ENCODE results near the gene ZMAT2. TPM values are rescaled to one million over a fixed set of nuclear protein-coding genes. Genes with fewer than 3 reads are reported as not detected.

The ZMAT2 gene
- total RNA-seq, 1 experiment from 2014 or later: 62.2 TPM

GRCh38 chr5:140741967-140742366, 41.7 kb downstream of the ZMAT2 start:
- BruUV-seq (replicated peaks): no TSS peak
- H3K27me3 ChIP-seq (ENCODE audit: control insufficient read depth, insufficient read depth, low read length): no peaks in the 10 kb centered on the region
- DNase-seq (ENCODE audit: low read depth, low spot score) (no peak), ATAC-seq (no peak)
- no peak overlapping the region for H3K4me3 ChIP-seq (ENCODE audit: low read depth in 2 of 2, low read length in 2 of 2)
- no peaks in the 10 kb centered on the region for H3K36me3 ChIP-seq (ENCODE audit: control insufficient read depth, insufficient read depth, low read length)
- in situ Hi-C loops (cut with HindIII; ENCODE audit: low pct_unique_long_range_greater_than_20kb, low sequenced_read_pairs) (no loop called here), intact Hi-C loops (cut with micrococcal nuclease; ENCODE audit: unreplicated experiment) (no loop called here)
- ChIA-PET POLR2A (no interaction called here), CTCF (no interaction called here)
- TF ChIP-seq SIN3A (IDR thresholded peaks at IDR 0.05; ENCODE audit: borderline replicate concordance, insufficient read depth, low read depth, low read length) (no peak), CTCF (IDR thresholded peaks at IDR 0.05) (no peak), REST (IDR thresholded peaks at IDR 0.05; ENCODE audit: insufficient read depth in 1 of 2, low read depth in 2 of 2, low read length in 1 of 2) (no peak), TCF7L2 (IDR thresholded peaks at IDR 0.05; ENCODE audit: low read depth, low read length) (no peak), POLR2AphosphoS5 (IDR thresholded peaks at IDR 0.05; ENCODE audit: low read depth, low read length) (no peak)
- no peak overlapping the region for H3K27ac ChIP-seq (ENCODE audit: low read length)
- H3K4me1 ChIP-seq (ENCODE audit: control insufficient read depth, insufficient read depth, low read length): no peaks in the 10 kb centered on the region
- peaks cover 3% of the 10 kb centered on the region; the same call in 1 of the 2 replicates for H3K9me3 ChIP-seq (ENCODE audit: control insufficient read depth, insufficient read depth, low read depth, low read length)

- no peak for DNase-seq (ENCODE audit: low read depth, low spot score)
- in situ Hi-C loops (cut with HindIII; ENCODE audit: low pct_unique_long_range_greater_than_20kb, low sequenced_read_pairs) (no loop called here), intact Hi-C loops (cut with micrococcal nuclease; ENCODE audit: unreplicated experiment) (no loop called here)
- ChIA-PET CTCF (no interaction called here), POLR2A (no interaction called here)
- ATAC-seq: no peak
- Histone ChIP-seq H3K4me1 (ENCODE audit: control insufficient read depth, insufficient read depth, low read length) (no peaks in the 10 kb centered on the region), H3K36me3 (ENCODE audit: control insufficient read depth, insufficient read depth, low read length) (no peaks in the 10 kb centered on the region), H3K4me3 (ENCODE audit: low read depth in 2 of 2, low read length in 2 of 2) (no peak overlapping the region), H3K27me3 (ENCODE audit: control insufficient read depth, insufficient read depth, low read length) (no peaks in the 10 kb centered on the region), H3K9me3 (ENCODE audit: control insufficient read depth, insufficient read depth, low read depth, low read length) (peaks cover 25% of the 10 kb centered on the region; the same call in 1 of the 2 replicates), H3K27ac (ENCODE audit: low read length) (no peak overlapping the region)
- BruUV-seq (replicated peaks): no TSS peak
- TF ChIP-seq TCF7L2 (IDR thresholded peaks at IDR 0.05; ENCODE audit: low read depth, low read length): no peak
- no peak for TF ChIP-seq REST (IDR thresholded peaks at IDR 0.05; ENCODE audit: insufficient read depth in 1 of 2, low read depth in 2 of 2, low read length in 1 of 2)
- TF ChIP-seq CTCF (IDR thresholded peaks at IDR 0.05): no peak
- no peak for TF ChIP-seq POLR2AphosphoS5 (IDR thresholded peaks at IDR 0.05; ENCODE audit: low read depth, low read length)
- no peak for TF ChIP-seq SIN3A (IDR thresholded peaks at IDR 0.05; ENCODE audit: borderline replicate concordance, insufficient read depth, low read depth, low read length)
Observed at GRCh38 chr5:140753561-140753960, 53.3 kb downstream of the ZMAT2 start.

Other genes with a start within 250 kb of the ZMAT2 start
- gene EIF4EBP3, start 152.8 kb upstream of the ZMAT2 start, total RNA-seq (2021; ENCODE audit: unreplicated experiment): 8.6 TPM
- gene SRA1, start 143.0 kb upstream of the ZMAT2 start, total RNA-seq (2021; ENCODE audit: unreplicated experiment): 52.0 TPM
- gene APBB3, start 135.8 kb upstream of the ZMAT2 start, total RNA-seq (2021; ENCODE audit: unreplicated experiment): 28.6 TPM
- 96.7 TPM for gene SLC35A4, start 135.6 kb upstream of the ZMAT2 start, total RNA-seq (2021; ENCODE audit: unreplicated experiment)
- 2.5 TPM for gene CD14, start 67.3 kb upstream of the ZMAT2 start, total RNA-seq (2021; ENCODE audit: unreplicated experiment)
- gene TMCO6, start 61.0 kb upstream of the ZMAT2 start, total RNA-seq (2021; ENCODE audit: unreplicated experiment): 18.9 TPM
- 81.7 TPM for gene NDUFA2, start 52.8 kb upstream of the ZMAT2 start, total RNA-seq (2021; ENCODE audit: unreplicated experiment)
- gene IK, start 52.6 kb upstream of the ZMAT2 start, total RNA-seq (2021; ENCODE audit: unreplicated experiment): 98.2 TPM
- gene WDR55, start 35.5 kb upstream of the ZMAT2 start, total RNA-seq (2021; ENCODE audit: unreplicated experiment): 49.2 TPM
- 1.8 TPM for gene DND1, start 26.9 kb upstream of the ZMAT2 start, total RNA-seq (2021; ENCODE audit: unreplicated experiment)
- 76.4 TPM for gene HARS1, start 9.1 kb upstream of the ZMAT2 start, total RNA-seq (2021; ENCODE audit: unreplicated experiment)
- 44.1 TPM for gene HARS2, start 9.0 kb upstream of the ZMAT2 start, total RNA-seq (2021; ENCODE audit: unreplicated experiment)
- not detected for gene PCDHA1, start 85.7 kb downstream of the ZMAT2 start, total RNA-seq (2021; ENCODE audit: unreplicated experiment)
- not detected for gene PCDHA2, start 94.4 kb downstream of the ZMAT2 start, total RNA-seq (2021; ENCODE audit: unreplicated experiment)
- gene PCDHA3, start 100.6 kb downstream of the ZMAT2 start, total RNA-seq (2021; ENCODE audit: unreplicated experiment): not detected
- 3.1 TPM for gene PCDHA4, start 106.6 kb downstream of the ZMAT2 start, total RNA-seq (2021; ENCODE audit: unreplicated experiment)
- gene PCDHA5, start 121.2 kb downstream of the ZMAT2 start, total RNA-seq (2021; ENCODE audit: unreplicated experiment): 0.10 TPM
- 0.31 TPM for gene PCDHA6, start 127.5 kb downstream of the ZMAT2 start, total RNA-seq (2021; ENCODE audit: unreplicated experiment)
- 0.15 TPM for gene PCDHA7, start 133.8 kb downstream of the ZMAT2 start, total RNA-seq (2021; ENCODE audit: unreplicated experiment)
- 0.10 TPM for gene PCDHA8, start 140.7 kb downstream of the ZMAT2 start, total RNA-seq (2021; ENCODE audit: unreplicated experiment)
- gene PCDHA9, start 147.9 kb downstream of the ZMAT2 start, total RNA-seq (2021; ENCODE audit: unreplicated experiment): 0.21 TPM
- gene PCDHA10, start 155.4 kb downstream of the ZMAT2 start, total RNA-seq (2021; ENCODE audit: unreplicated experiment): 0.33 TPM
- gene PCDHA11, start 168.5 kb downstream of the ZMAT2 start, total RNA-seq (2021; ENCODE audit: unreplicated experiment): 0.08 TPM
- 10.0 TPM for gene PCDHA12, start 174.9 kb downstream of the ZMAT2 start, total RNA-seq (2021; ENCODE audit: unreplicated experiment)
- gene PCDHA13, start 181.7 kb downstream of the ZMAT2 start, total RNA-seq (2021; ENCODE audit: unreplicated experiment): 1.0 TPM
- 0.59 TPM for gene PCDHAC1, start 225.9 kb downstream of the ZMAT2 start, total RNA-seq (2021; ENCODE audit: unreplicated experiment)

Measured in Panc1 (cell line).